HL-60 (cell line): Measurements from ENCODE around the gene NEDD4.

Source experiments
- DNase-seq, 2 experiments: peaks; one replicate each; pipeline ENCODE4 v3.0.0-alpha.2; 2010 to 2020; ENCODE audit warnings: low read depth in 1 of 2, low spot score in 1 of 2
- H3K27ac ChIP-seq: fragments of 250-450 bp; sonication (Bioruptor Pico); replicated peaks from 2 replicates; pipeline ENCODE4 v1.5.1; 2020; ENCODE audit warnings: mild to moderate bottlenecking, moderate library complexity
- H3K27me3 ChIP-seq: fragments of 250-450 bp; sonication (Bioruptor Pico); 2 replicates; pipeline ENCODE4 v1.5.1; 2021; ENCODE audit warnings: mild to moderate bottlenecking, moderate library complexity; ENCODE audit not compliant: insufficient read depth, poor library complexity, severe bottlenecking
- H3K4me3 ChIP-seq: replicated peaks from 2 replicates; pipeline ENCODE4 v1.5.1; 2011; ENCODE audit warnings: mild to moderate bottlenecking, control low read depth, low read length; ENCODE audit not compliant: insufficient read depth
- CTCF ChIP-seq: IDR thresholded peaks from one replicate; pipeline ENCODE4 v1.5.1; 2011; ENCODE audit warnings: low read length, control low read depth, inconsistent platforms; ENCODE audit not compliant: insufficient read depth
- GABPA ChIP-seq: IDR thresholded peaks from 2 replicates; pipeline ENCODE4 v1.6.1; 2012; ENCODE audit warnings: low read depth
- POLR2AphosphoS5 ChIP-seq: IDR thresholded peaks from 2 replicates; pipeline ENCODE4 v1.6.1; 2012; ENCODE audit warnings: low read depth
- REST ChIP-seq: IDR thresholded peaks from 2 replicates; pipeline ENCODE4 v1.6.1; 2012; ENCODE audit warnings: low read depth; ENCODE audit not compliant: insufficient replicate concordance
- SPI1 ChIP-seq: IDR thresholded peaks from 2 replicates; pipeline ENCODE4 v1.6.1; 2012; ENCODE audit warnings: low read depth, mild to moderate bottlenecking, borderline replicate concordance

Gene NEDD4

DNA sequence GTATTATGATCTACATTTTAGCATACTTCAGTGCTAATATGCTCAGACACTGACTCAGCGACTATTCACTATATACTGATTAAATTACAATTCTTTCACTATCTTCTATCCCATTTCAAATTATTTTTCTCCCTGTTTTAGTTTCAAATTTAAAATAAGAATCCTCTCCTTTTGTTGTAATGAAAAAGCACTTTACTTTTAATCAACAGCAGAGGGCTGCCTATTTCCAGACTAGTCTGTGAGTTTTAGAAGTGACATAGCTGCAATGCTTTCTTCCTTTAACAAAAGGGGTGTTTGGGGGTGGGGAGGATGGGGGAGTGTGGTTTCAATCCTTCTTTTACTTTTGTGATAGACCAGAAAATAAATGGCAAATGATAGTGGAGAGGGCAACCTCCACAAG lies 2.4 kb downstream of the NEDD4 start:
- Histone ChIP-seq H3K4me3 (no peak overlapping the region), H3K27me3 (no peaks in the 10 kb centered on the region), H3K27ac (no peak overlapping the region)
- DNase-seq = no peak
- TF ChIP-seq SPI1 (no peak), GABPA (no peak), POLR2AphosphoS5 (no peak)

DNA sequence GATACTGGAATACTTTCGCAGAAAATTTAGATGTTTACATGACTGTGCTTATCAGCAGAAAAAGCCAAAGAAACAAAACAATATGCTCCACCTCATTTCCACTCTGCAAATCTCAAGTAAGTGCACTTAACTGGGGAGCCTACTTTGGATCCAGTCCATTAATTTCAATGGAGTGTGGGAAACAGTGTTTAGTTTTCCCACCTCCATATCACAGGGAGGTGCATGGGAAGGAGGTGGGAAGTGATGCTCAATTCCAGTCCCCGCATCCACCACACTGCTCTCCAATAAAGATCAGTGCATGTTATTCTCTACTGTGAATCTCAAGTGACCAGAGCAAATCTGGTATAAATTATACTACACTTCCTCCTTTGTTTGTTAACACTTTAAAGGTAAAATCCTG lies 2.9 kb downstream of the NEDD4 start:
- no peaks in the 10 kb centered on the region for H3K27me3 ChIP-seq
- H3K4me3 ChIP-seq = no peak overlapping the region
- no peak overlapping the region for H3K27ac ChIP-seq
- no peak for TF ChIP-seq GABPA
- TF ChIP-seq SPI1 = peak; percentile 45
- DNase-seq = no peak

DNA sequence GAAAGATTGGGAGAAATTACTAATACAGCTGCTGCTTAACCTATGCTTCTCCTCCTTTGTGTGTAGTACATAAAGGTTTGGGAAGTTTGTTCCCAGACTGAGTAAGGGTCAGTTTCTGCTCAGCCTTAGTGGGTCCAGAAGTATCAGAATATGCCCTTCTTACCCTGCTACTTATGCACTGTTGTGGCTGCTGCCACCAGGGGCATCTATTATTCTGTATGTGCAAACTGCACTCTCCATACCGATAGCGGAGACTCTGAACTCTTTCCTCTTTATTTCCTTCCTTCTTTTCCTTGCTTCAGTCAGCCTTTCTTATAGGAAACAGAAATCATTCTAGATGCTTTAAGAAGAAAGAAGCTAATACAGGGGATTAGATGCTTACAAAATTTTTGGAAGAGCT lies 4.0 kb downstream of the NEDD4 start:
- DNase-seq = no peak
- no peak overlapping the region for H3K27ac ChIP-seq
- H3K27me3 ChIP-seq = no peaks in the 10 kb centered on the region
- H3K4me3 ChIP-seq = no peak overlapping the region
- no peak for TF ChIP-seq CTCF
- no peak for TF ChIP-seq SPI1
- no peak for TF ChIP-seq GABPA
- no peak for TF ChIP-seq POLR2AphosphoS5
- no peak for TF ChIP-seq REST

- Histone ChIP-seq H3K4me3 (no peak overlapping the region), H3K27ac (no peak overlapping the region), H3K27me3 (no peaks in the 10 kb centered on the region)
- no peak for DNase-seq
- TF ChIP-seq SPI1 (no peak), REST (no peak), POLR2AphosphoS5 (no peak), CTCF (no peak), GABPA (no peak)
Measured at GRCh38 chr15:55981582-55982249, 11.7 kb downstream of the NEDD4 start.

DNA sequence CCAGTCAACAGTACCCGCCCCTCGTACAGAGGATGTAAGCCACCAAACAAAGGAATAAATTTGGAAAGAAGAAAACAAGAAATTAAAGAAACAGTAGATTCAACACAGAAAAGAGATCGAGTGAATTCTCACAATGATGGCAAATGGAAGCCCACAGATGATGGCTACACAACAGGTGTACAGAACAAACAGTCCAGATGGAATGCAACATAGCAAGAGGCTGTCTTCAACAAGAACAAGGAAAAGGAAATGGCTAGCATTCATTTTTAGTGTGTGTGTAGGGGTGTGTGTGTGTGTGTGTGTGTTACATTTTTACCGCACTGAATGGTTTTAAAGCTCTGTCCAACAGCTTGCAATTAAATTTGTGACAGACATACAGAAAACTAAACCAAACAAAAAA lies 12.9 kb downstream of the NEDD4 start:
- no peaks in the 10 kb centered on the region for H3K27me3 ChIP-seq
- TF ChIP-seq REST = no peak
- no peak for TF ChIP-seq CTCF
- TF ChIP-seq SPI1 = no peak
- no peak for TF ChIP-seq POLR2AphosphoS5
- TF ChIP-seq GABPA = no peak
- no peak overlapping the region for H3K27ac ChIP-seq
- no peak for DNase-seq
- H3K4me3 ChIP-seq = no peak overlapping the region
